DMS114 treated with DMSO at 0.1 percent for 48 hours (cell line): ENCODE results near the gene ZNRF1.
"Not testable (repeated sequence)": the region's sequence is repeated elsewhere in the genome, so short reads cannot be mapped to it uniquely, and the experiment has no call there.

Source experiments
- DNase-seq: peaks from one replicate; lab custom pipeline; 2025; ENCODE audit not compliant: unreplicated experiment; lab: John Stamatoyannopoulos, UW

Gene ZNRF1

DNA sequence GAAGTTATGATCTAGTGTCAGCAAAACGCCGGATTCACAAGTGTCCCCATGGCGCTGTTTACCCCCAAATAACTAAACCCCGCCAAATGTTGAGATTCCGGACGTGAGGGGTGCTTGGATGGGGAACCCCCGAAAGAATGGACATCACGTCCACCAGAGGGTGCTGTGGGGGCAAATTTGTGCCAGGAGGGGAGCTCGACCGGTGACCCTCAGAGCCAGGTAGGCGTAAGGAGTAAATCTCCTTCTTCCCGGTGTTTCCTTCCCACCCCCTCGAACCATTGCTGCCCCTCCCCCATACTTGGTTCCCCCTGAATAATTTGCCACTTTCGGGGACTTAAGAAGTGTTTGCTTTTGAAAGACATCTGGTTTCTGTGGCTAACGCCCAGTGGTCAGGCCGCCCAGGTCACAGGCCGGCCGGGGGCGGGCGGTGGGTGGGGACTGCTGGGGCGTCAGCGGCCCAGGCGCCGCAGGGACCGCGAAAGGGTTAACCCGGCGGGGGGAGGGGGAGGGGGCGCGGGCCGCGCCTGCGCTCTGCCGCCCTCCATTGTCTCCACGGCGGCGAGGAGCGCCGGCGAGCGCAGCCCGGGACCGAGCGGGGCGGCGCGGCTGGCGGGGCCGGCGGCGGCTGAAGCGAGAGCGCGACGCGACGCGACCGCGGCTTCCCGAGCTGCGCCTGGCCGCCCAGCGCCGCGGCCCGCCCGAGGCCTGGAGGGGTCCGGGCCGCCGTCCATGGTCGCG lies at the start of gene ZNRF1:
ZNRF1 (plus strand) TSS at position 544 of the 738 bp plus-strand sequence. CDS start 648 bp downstream, outside the sequence.
- peak; percentile 47 for DNase-seq

DNA sequence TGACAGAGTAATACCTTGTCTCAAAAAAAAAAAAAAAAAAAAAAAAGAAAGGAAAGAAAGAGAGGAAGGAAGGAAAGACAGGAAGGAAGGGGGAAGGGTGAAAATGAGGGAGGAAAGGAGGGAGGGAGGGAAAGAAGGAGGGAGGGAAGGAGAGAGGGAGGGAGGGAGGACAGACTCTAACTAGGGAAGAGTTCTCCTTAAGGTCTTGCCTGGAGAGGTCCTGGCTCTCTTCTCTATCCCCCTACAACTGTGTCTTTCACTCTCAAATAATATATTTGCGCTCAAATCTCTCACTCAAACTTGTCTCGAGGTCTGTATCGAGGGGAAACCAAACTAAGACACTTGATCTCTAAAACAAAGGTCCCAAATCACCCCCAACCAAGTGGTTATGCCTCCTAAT lies 49.5 kb upstream of the ZNRF1 start:
- no peak for DNase-seq

DNA sequence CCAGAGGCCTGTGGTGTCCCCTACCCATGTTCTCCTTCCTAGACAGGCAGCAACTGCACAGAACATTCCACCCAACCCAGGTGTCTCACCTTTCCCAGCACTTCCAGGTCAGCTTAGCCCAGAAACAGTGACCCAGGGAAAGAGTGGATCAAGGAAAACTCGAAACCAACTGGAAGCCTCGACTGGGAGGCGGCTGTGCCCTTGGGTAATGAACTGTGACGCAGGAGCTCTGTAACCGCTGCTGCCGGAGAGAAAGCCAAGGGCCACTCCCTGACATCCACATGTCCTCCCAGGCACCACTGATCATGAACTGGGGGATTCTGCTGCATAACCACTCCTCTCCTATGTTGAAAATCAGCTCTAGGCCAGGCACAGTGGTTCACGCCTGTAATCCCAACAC lies 48.3 kb upstream of the ZNRF1 start:
- no peak for DNase-seq

DNA sequence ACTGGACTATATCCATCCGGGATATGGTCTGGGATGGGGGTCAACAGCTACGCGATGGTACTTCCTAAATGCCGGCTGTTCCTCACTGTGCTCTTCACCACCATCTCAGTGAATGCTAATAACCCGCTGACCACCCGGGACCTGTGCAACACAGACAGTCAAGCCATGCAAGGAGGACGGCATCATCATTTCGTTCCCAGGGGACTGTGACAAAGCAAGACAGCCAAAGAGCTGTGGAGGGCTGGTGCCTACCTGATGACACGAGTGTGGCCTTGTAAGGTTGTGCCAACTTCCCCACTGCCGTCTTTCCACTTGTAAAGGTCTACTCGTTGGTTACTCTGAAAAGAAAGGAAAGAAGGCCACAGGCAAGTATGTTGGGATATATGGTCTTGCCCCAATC lies 47.6 kb upstream of the ZNRF1 start:
- no peak for DNase-seq

DNA sequence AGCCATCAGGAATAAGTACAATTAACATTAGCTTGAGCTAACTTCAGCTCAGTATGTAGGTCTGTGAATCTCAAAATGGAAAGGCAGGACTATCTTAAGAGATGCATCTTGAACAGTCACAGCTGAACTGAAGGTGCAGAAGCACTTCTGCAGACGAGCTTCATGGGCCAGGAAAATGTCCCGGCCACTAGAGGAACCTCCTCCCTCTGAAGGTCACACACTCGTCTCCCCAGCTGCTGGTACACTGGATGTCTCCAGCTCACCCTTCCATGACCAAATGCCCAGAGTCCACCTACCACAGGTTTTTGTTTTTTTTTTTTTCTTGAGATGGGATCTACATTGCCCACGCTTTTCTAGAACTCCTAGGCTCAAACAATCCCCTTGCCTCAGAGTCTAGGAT lies 47.1 kb upstream of the ZNRF1 start:
- no peak for DNase-seq

DNA sequence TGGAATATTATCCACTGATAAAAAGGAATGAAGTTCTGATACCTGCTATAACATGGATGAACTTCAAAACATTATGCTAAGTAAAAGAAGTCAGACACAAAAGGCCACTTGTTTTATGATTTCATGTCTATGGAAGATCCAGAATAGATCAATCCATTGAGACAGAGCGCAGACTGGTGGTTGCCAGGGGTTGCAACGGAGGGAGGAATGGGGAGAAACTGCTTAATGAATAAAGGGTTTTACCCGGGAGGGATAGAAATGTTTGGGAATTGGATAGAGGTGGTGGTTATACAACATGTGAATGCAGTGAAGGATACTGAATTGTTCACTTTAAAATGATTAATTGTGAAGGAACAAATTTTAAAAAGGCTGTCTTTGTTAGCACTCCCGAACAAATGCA lies 44.1 kb upstream of the ZNRF1 start:
- no peak for DNase-seq

DNA sequence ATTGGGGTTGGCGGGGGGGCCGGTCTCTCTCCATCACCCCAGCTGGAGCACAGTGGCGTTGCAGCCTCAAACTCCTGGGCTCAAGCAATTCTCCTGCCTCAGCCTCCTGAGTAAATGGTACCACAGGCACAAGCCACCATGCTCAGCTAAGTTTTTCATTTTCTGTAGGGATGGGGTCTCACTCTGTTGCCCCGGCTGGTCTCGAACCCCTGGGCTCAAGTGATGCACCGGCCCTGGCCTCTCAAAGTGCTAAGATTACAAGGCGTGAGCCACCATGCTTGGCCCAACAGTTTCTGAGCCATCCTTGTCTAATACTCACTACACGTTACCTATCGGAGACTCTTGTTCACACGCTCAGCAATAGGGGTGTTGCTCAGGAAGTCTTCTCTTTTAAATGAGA lies 25.5 kb upstream of the ZNRF1 start:
- no peak for DNase-seq

DNA sequence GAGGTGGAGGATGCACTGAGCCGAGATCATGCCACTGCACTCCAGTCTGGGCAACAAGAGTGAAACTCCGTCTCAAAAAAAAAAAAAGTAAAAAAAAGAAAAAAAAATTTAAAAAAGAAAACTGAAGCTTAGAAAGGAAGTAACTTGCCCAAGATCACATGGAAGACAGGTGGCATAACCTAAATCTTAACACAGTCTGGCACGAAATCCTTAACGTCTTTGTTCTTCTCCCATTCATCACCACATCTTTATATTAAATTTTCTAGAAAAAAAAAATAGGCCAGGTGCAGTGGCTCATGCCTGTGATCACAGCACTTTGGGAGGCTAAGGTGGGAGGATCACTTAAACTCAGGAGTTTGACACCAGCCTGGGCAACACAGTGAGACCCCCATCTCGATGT lies 23.2 kb upstream of the ZNRF1 start:
- no peak for DNase-seq

DNA sequence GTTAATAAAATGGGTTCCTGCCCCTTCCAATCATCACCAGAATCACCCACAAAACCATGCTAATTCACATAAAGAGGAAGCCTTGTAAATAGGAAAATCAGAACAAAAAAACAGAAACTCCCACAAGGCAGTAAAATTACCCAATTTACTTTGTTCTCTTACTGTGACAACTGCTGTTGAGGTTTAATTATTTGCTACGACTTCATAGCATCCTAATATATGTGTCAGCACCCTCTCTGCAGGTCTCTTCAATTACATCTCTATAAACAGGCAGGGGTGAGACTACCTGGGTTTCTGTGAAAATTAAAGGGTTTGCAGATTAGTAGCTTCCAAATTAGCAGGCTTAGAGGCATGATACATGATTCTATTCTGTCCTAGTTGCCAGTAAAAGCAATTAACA lies 16.6 kb upstream of the ZNRF1 start:
- DNase-seq, result no peak

DNA sequence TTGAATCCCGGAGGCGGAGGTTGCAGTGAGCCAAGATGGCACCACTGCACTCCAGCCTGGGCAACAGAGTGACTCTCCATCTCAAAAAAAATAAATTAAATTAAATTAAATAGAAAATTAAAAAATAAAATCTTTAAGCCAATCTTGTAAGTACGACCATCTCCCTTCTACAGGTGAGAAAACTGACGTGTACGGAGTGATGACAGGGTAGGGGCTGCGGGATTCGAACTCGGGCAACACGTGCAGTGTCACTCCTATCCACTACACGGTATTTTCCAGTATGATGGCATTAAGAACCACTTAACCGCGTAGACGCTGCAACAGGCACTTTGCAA lies 14.7 kb upstream of the ZNRF1 start:
- no peak for DNase-seq

DNA sequence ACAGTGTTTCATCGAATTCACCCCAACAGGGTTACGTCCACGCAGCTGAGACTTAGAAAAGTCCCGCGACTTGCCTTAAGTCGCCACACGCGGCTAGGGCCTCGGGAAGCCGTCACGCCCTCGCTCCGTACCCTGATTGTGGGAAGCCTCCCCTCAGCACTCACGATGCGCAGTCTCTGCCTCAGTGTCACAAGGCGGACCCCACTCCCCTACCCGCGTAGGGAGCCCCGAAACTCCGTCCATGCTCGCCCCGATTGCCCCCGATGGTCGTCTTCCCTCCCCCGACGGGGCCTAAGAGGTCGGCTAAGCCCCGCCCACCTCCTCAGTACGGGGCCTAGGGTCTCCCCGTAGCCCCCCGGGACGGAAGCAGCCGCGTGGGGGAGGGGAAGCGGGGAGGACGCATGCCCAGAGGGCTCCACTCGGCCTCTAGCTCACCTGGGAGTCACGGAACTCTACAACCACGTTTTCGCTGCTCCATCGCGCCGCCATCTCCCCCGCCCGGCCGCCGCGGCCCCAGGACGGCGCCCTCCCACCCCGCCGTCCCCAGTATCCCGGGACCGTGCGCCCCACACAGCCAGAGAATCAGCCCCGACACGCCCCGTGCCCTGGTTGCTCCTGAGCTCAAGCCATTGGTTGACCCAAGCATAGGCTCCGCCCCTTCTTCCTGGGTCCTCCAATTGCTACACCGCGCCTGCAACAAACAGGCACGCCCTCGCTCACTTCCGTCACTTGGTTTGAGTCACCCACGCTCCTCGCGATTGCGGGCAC lies 14.1 kb upstream of the ZNRF1 start, which contains the start of gene WDR59:
WDR59 (minus strand) TSS at position 595 of the 768 bp plus-strand sequence; CDS start at position 489, 106 bp downstream.
- peak; percentile 99 for DNase-seq

DNA sequence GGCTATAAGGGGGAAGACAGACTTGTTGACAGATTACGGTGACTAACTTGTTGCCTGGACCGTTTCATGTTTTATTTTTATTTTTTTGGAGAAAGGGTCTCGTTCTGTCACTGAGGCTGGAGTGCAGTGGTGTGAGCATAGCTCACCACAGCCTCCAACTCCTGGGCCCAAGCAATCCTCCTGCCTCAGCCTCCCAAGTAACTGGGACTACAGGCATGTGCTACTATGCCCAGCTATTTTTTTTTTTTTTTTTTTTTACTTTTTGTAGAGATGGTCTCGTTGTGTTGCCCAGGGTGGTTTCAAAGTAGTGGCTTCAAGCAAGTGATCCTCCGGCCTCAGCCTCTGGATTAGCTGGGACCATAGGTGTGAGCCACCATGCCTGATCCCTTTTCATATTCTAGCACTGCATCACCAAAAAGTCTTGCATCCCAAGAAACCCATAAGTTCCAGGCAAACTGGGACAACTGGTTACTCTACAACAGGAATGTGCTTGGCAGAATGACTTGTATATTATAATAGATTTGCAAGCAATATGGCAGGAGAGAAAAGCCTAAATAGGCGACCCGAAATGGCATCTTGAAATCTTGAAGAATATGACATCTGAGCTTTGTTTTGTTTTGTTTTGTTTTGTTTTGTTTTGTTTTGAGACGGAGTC lies 11.7 kb upstream of the ZNRF1 start:
- no peak for DNase-seq

DNA sequence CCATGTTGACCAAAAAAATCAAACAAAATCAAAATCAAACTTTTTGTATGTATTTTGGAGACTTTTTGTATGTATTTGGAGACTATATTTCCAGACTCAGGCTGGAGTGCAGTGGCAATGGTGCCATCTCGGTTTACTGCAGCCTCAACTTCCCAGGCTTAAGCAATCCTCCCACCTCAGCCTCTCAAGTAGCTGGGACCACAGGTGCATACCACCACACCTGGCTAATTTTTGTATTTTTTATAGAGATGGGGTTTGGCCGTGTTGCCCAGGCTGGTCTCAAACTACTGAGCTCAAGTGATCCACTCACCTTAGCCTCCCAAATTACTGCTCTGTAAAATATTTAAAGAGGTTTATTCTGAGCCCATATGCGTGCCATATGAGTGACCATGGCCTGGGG lies 9.0 kb upstream of the ZNRF1 start:
- DNase-seq, result not testable (repeated sequence)

DNA sequence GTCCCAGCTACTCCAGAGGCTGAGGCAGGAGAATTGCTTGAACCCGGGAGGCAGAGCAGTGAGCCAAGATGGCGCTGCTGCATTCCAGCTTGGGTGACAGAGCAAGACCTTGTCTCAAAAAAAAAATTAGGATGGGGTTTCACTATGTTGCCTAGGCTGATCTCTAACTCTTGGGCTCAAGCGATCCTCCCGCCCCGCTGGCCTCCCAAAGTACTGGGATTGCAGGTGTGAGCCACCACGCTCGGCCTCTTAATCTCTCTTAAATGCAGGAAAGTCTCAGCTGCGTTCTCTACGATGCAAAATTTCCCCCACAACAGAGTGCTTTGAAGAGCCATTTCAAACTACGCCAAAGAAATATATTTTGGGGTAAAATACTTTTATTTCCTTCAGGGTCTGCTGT lies 8.0 kb upstream of the ZNRF1 start:
- DNase-seq, result no peak

DNA sequence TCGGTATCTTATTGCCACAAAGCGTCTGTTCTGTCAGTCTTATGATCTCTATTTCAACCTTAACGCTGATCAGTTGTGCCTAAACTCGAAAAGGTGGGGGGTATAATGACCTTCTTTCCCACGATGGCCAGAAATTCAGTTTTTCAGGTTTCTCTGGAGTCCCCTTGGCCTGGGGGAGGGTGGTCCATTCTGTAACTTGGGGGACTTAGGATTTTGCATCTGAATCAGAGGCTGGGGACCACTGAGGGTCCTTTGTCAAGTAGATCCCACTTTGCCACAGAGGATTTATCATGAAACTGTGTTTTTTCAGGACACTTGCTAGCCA lies 7.6 kb upstream of the ZNRF1 start:
- DNase-seq, result no peak

DNA sequence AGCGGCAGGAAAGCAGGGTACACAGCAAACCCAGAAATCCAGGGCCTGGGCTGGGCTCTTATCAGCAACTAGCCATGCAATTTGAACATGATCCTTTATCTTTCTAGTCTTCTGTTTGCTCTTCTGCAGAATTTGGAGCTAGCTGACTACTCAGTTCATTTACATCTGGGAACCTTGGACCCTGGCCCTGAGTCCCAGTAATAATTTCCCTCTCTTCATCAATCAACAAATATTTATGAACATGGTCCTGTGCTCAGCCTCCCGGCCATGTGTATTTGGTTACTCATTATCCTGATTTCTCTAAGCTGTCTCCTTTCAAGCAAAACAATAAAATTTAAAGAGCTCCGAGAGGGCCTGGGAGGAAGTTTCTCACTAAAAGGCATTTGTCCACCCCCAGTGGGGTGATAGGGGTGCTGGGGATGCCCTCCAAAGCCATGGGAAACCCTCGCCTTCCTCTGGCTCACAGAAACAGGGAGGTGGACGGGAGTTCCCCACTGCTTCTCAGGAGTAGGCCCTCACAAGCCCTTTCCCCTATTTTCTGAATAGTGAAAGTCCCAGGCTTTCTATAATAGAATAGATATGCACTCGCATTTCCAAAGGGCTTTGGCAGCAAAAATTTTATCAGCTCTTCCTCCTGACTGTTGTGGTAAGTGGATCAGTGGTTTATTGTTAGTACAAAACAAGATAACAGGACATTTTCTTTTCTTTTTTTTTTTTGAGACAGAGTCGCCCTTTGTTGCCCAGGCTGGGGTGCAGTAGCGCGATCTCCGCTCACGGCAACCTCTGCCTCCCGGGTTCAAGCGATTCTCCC lies 7.0 kb upstream of the ZNRF1 start:
- DNase-seq, result no peak

DNA sequence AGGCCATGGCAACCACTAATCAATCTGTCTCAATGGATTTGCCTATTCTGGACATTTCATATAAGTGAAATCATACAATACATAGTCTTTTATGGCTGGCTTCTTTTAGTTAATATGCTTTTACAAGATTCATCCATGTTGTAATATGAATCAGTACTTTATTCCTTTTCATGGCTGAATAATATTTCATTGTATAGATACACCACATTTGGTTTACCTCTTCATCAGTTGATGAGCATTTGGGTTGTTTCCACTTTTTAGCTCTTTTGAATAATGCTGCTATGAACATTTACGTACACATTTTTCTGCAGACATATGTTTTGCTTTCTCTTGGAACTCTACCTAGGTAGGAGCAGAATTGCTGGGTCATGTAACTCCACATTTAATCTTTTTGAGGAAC lies 2.8 kb upstream of the ZNRF1 start:
- DNase-seq, result no peak

DNA sequence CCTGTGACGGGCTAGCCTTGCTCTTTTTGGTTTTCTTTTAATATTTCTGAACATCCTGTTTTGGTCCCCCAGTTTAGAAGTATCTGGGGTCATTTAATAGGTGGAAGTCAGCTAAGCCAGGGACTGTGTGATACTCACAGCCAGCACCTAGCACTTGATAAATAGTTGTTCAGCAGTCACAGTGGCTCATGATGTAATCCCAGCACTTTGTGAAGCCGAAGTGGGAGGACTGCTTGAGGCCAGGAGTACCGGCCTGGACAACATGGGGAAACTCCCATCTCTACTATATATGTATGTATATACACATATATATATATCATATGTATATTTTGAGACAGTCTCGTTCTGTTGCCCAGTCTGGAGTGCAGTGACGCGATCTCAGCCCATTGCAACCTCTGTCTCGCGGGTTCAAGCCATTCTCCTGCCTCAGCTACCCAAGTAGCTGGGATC lies 1.8 kb upstream of the ZNRF1 start:
- no peak for DNase-seq

DNA sequence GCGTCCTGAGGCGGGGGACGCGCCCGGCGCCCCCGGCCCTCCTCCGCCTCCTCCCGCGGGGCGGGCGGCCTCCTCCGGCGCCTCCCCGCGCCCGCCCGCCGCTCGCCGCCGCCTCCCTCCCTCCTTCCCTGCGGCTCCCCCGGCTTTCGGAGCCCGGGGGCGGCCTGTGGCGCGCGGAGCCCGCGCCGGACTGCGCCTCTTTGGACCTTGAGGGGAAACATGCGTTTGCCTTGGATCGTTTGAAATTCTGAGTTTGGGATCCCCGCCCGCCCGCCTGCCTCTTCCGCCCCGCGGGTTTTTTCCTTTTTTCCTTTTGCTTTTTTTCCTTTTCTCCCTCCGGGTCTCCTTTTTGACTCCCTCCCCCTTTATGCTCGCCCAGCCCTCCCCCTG lies 390 bp downstream of the ZNRF1 start:
- DNase-seq, result no peak

DNA sequence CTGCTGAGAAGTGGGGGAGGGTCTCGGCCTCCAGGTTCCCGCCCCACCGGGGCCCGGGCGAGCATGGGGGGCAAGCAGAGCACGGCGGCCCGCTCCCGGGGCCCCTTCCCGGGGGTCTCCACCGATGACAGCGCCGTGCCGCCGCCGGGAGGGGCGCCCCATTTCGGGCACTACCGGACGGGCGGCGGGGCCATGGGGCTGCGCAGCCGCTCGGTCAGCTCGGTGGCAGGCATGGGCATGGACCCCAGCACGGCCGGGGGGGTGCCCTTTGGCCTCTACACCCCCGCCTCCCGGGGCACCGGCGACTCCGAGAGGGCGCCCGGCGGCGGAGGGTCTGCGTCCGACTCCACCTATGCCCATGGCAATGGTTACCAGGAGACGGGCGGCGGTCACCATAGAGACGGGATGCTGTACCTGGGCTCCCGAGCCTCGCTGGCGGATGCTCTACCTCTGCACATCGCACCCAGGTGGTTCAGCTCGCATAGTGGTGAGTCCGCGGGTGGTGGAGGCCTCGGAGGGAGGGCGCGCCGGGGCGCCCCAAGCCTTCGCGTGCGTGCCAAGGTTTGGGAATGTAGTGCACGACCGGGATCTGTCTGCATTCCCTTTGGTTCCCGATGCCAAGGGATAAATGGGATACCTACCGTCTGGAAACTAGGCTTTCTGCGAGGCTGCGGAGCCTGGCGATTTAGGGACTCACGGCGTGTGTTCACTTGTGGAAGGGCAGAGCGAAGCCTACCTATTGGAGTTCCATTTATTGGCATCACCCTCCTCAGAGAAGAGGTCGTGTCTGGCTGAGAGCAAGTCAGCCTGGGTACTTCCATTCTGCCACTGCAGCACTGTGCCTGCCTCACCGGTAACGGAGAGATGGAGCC lies 1.0 kb downstream of the ZNRF1 start:
- no peak for DNase-seq
